Central memory CD4-positive, alpha-beta T cell (primary cell): ENCODE data around the gene PEX14.

ENCODE experiments used
- DNase-seq: peaks from one replicate; pipeline ENCODE4 v3.0.0; 2022

PEX14 gene

DNA sequence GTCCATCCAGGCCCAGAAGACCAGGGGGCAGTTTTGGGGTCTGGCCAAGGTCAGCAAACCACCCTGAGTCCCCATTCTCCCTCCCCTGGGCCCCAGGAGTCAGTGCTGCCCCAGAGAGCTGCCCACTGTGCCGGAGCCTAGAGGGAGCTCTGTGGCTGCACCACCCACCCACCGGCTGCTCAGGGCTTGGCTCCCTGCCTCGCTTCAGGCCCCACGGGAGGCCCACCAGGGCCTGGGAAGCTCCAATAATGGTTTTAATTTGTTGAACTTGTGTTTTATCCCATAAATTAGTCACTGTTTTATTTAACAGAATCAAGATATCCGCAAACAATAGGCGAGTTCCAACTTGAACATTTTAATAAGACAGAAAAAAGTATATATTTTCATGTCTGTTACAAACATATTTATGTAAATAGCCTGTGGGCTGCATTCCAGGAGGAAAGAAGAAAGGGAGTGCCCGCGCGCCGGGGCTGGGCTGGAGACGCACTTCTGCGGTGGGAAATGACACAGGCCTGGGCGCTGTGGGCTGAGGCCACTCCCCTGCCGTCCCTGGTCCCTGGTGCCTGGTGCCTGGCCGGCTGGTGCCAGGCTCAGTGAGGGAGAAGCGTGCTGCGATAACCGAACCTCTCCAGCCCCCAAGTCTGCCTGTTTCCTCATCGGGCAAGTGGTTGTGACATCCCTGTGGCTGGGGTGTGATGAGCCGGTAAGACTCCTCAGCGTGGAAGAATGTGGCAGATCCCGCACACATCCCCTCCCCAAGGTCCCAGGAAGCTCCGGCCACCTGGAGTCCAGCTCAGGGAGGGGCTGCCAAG lies 160.5 kb downstream of the PEX14 start:
- no peak for DNase-seq

DNA sequence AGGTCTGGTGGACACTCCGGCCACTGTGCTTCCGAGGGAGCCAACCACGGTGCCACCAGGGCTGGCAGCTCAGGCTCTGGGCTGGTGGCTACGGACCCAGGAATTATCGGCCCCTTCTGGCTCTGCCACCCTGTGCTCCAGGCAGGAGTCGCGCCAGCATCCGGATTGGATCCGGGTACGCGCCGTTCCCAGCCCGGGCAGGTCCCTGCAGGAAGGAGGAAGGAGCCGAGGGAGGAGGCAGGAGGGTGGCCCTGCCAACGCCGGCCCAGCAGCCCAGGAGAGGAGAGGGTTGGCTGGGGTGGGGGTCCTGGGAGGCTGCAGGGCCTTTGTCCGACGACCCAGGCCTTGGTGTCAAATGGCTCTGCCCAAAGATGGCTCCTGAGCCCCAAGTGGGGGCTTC lies 161.2 kb downstream of the PEX14 start:
- DNase-seq: no peak

DNA sequence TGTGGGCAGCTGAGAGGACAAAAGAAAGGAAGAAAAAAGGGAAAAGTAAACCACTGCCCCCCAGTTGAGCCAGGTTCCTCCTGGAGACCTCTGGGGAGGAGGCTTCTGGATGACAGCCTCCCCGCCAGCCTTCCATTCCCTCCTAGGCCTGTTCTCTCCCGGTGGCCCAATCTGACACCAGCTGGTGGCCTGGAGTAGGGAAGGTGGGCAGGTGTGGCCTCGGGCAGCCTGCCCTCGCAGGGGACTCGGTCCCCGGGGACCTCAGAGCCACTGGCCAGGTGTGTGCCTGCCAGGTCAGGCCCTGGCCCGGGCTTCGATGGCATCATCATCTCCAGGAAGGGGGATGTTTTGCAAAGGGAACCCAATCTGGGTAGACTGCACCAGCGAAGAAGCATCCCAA lies 162.7 kb downstream of the PEX14 start:
- DNase-seq: no peak

DNA sequence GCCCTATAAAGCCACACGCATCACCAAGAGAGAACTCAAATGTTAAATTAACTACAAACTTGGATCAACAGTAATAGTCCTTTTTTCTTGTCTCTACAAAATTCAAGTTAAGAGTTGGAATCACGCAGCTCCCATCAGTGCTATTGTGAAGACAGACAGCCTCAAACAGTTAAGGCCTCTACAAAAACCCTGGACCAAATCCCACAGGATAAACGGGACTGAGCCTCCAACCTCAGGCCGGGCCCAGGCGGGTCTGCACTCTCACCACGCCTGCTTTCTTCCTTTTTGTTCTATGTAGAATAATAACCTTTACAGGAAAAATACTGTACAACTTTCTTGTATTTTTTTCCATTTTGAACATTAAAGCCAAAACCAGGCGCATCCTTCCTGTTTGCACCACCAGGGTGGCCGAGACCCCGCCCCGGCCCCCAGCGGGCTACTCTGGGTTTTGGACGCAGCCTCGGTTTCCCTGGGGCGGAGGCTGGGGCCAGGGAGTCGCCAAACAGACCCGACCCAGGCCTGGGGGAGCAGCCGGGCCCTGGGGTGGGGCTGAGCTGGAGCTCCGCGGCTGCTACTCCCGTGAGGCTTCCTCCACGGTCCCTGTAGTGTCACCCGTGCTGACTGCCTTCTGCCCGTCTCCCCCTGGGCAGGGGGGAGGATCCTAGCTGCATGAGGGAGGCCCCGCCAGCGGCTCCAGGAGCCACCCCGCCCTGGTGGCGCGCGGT lies 163.2 kb downstream of the PEX14 start:
- DNase-seq: no peak

DNA sequence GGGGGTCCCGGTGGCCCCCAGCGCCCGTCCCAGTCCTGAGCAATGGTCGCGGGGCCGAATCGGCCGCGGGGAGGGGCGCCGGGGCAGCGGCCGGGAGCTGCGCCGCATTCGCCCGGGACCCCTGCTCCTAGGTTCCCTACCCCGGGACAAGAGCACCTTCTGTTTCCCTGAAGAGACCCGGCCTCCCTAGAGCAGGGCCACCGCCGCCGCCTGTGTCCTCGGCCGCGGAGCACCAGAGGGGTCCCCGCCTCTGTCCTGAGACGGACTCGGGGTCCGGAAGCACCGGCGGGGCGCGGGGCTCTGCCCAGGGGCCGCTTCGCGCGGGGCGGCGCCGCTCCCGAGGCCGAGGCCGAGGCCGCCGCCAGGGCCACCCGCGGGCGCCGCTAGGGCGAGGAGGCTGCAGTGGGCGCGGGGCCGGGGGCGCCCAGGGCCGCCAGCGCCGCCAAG lies 163.8 kb downstream of the PEX14 start:
- DNase-seq: no peak

DNA sequence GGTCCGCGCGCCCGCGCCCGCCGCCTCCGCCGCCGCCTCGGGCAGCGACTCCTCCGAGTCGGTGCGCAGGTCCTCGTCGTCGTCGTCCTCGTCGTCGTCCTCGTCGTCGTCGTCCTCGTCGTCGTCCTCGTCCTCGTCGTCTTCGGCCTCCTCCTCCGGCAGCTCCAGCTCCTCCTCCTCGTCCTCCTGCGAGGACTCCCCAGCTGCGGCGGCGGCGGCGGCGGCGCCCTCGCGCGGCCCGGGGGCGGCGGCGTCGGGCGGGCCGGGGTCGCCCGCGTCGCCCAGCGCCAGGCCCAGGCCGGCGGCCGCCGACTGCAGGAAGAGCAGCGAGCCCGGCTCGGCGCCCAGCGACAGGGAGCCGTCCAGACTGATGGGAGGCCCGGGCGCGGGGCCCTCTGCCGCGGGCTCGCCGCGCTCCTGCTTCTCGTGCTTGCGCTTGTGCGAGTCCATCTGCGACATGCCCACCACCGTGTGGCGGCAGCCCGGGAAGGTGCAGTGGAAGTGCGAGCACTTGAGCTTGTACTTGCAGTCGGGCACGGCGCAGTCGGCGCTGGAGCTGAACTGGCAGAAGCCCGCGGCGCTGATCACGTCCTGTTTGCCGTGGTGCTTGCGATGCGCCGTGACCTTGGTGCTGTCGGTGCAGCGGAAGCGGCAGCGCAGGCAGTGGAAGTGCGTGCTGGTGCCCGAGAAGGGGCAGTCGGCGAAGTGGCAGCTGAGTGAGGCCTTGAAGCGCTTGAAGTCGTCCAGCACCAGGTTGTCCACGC lies 164.4 kb downstream of the PEX14 start:
- no peak for DNase-seq

DNA sequence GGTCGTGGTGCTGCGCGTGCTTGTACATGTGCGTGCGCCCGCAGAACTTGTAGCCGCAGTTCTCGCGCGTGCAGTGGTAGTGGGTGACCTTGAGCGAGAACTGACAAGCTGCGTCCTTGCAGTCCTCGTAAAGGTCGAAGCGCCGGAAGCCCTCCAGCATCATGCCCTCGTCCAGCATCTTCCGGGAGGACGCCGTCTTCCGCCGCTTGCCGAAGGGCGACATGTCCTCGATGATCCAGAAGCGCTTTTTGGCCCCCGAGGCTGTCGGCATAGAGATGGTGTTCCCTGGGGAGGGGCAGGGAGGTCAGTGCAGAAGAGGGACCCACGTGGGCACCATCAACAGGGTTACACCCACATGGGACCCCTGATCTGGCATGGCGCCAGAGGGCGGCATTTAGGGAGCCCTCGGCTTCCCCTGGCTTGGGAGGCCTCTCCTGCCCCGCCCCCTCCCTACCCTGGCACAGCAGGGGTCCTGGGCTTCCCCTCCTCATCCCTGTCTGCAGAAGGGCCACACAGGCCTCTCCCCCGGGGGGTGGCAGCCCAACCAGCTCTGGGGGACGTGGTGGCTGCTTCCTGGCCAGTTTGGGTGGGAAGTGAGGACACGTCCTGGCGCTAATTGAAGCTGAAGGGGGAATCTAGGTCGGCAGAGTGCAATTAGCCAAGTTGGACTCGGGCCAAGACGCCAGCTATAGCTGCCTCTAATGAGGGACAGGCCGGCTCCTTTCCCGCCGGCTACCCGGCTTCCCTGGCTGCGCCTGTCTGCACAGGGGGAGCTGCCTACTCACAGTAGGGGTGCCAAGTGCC lies 165.2 kb downstream of the PEX14 start:
- no peak for DNase-seq

DNA sequence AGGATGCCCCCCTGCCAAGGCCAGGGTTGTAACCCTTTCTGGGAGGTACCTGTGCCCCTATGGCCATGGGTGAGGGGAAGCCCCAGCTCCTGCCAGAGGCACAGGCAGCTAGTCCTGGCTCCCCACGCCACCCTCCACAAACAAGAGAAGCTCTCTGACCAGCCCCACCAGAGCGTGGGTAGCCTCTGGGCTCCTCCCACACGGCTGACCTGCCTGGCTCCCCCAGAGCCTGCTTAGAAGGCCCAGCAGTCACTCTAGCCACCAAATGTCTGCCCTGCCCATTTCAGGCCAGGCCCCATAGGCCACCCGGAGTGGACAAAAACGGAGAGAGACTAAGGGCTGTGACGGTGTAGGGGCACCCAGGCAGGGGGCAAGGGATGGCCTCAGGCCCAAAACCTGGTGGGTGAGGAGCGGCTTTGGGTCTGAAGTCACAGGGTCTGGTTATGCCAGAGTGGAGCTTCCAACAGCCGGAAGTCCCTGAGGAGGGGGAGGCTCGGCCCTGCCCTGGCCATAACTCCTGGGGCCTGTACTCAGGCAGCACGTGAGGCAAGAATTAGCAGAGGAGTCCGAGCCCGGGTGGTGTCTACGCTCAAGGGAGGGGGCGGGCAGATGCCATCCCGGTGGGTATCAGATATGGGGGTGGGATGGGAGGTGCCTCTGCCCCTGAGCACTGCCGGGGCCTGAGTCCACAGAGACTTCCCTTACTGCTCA lies 166.2 kb downstream of the PEX14 start:
- no peak for DNase-seq

DNA sequence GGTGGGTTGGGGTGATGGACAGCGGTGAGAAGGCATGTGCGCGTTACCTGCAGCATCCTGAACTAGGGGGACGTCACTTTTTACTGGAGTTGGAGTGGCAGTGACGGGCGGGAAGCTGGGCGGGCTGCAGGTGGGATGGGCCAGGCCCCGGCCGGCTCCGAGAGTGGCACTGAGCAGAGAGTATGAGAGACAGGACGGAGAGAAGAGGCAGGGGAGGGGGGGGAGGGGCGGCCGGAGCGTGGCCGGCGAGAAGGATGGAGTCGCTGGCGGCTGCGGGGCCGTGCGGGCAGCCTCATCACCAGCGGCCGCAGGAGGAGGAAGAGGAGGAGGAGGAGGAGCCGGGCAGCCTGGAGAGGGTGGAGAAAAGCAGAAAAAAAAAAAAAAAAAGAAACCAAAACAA lies 167.2 kb downstream of the PEX14 start:
- no peak for DNase-seq

DNA sequence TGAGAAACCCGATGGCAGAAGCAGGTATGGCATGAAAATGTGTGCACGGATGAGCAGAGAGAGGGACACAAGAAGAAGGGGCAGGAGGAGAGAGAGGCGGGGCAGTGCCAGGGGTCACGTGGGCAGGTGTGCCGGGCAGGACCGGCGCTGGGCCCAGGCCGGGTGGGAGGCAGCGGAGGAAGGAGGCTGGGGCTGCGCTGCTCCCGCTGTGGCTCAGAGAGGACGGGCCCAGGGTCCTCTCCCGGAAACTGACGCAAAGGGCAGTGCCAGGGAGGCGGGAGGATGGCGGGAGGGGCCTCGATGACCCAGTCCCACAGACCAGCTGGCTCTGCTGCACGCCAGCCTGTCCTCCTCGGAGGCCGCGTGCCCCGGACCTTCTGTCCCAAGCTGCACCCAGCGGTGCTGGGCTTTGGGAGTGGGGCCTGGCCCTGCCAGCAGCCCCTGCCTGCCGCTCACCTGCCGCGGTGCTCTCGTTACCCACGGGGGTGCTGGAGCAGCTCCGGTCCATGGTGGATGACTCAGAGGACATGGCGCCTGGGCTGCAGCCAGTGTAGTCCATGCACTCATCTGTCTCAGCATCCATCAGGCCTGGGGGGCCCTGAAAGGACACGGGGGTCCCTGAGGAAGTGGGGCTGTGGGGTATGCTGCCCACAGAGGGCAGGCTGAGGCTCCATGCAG lies 167.8 kb downstream of the PEX14 start:
- DNase-seq: no peak

DNA sequence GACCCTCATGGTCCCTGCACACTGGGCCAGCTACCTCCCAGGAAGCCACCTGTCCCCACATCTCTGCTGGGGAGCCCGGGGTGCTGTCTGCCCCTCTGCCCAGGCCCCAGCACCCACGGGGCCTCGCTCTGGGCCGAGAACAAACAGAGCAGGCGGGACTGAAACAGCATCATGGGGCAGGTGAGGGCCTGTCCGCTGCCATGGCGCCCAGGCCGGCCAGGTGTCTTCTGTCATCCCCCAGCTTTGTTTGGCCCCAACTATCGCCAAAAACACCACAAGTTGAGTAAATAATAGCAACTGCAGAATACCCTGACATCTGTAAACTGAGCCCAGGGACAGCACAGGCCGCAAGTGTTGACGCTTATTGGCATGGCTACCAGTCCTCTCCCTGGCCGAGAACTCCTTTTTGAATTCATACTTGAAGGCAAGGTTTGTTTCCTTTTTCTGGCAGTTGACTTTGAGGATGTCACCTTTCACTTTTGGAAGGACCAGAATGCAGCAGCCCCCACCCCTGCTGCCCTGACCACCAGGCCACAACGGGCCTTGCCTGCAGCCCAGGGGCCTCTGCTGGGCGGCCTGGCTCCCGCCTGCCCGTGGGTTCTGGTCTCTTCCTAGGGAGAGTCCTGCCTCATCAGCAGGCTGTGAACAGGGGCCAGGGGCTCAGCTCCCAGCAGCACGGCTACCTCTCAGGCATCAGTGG lies 169.0 kb downstream of the PEX14 start:
- no peak for DNase-seq

DNA sequence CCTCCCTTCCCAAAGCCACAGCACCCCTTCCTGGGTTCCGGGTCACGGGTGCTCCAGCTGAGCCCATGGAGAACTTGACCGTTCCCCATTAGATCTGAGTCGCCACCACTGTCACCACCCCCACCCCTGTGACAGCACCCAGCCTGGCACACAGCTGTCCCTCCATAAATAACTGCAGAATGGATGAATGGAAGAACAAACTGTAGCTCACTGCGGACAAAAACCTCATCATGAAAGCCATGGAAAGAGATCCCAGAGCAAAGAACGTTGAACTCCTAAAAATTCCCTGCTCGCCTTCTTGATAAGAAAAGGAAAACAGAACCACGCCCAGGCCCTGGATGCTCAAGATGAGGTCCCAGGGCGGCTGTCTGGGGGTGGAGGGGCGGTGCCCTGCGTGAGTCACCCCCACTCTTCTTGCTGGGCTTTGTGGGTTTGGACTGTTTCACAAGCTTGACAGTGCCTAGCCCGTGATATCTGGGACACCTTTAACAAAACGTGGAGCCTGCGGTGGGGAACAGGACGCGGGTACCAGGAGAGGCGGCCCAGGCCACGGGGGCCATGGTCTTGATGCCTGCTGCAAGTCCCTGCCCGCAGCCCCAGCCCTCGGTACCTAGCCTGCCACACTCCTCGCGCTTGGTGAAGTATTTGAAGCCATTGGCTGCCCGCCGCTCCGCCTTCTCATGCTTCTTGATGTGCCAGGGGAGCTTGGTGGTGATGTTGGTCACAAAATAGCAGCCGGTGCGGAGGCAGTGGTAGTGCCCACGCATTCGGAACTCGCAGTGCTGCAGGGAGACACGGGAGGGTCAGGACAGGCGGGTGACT lies 169.8 kb downstream of the PEX14 start:
- no peak for DNase-seq

DNA sequence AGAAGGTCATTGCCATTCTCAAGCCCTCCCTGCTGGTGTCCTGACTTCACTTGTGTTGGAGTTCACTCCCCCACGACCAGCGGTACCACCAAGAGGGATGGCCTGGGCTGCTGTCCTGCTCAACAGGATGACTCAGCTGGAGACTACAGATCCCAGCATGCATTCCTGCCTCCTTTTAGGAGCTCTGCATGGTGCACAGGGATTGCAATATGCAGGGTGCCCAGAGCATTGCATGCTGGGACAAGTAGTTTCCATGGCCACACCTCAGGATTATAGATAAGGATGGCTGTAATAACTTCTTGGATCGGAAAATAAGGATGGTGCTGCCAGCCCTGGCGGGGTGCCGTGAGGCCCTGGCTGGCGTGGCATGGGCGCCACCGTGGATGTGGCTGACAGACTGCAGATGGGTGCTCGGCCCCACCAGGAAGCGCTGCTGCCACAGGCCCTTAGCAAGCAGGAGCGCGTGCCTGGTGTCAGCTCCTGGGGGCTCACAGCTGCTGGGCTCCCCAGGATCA lies 171.7 kb downstream of the PEX14 start:
- no peak for DNase-seq

DNA sequence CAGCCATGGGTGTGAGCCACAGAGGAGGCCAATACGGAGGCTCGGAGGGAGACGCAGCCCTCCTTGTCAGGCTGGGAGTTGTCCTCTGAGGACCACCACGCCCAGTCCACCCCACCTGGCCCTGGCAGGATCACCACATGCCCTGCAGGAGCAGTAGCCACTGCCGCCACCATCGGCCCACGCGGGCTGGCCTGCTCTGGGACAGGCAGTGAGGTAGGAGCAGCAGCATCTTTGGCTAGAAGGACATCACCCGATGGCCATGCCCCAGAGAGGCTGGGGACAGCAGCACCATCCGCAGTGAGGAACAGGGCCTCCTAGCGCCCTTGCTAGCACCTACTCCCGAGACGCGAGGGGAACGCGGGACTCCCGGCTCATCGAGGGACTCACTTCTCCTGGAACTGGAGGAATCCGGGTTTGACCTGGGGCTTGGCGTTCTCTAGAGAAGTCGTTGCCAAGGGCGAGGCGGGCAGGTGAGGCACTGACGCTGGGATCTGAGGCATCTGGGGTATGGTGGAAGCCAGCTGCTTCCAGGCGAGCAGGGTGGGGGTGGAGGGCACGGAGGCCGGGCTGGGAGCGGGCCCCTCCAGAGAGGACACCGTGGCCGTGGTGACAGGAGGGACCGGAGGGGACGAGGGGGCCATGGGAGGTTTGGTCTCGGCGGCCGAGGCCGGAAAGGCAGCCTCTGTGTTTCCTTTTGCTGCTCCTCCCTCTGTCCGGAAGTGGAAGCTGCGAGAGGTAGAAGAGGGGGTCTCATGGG lies 172.8 kb downstream of the PEX14 start:
- no peak for DNase-seq

DNA sequence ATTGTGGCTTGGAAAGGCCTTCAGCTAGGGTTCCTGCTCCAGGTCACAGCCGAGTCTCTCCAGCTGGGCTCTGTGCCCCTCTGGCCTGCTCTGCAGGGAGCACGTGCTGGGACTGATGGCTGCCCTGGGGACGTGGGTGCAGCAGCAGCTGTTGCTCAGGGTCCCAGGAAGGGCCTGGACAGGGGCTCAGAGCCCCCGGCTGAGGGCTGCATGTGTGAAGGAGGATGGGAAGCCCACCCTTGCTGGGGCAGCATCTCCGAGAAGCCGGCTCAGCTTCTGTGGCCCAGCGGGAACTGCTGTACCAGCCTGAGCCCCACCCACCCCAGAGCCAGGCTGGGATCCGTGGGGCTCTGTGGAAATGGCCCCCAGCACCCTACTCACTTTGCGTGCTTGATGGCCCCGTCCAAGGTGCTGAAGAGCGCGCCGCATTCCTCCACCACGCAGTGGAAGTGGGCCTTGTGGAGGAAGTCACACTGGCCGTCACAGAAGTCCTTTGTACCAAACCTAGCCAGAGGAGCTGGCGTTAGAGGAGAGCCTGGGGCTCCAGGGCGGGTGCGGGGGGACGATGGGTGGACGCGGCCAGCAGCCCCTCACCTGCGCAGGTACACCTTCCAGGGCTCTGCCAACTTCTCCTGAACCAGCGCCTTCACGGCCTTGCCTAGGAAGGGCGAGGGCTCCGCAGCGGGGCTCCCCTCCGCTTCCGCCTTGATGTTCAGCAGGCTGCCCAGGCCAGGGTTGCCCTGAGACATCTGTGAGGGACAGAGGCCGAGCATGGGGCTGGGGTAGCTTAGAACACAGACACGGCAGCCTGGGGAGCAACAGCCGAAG lies 174.2 kb downstream of the PEX14 start:
- no peak for DNase-seq

DNA sequence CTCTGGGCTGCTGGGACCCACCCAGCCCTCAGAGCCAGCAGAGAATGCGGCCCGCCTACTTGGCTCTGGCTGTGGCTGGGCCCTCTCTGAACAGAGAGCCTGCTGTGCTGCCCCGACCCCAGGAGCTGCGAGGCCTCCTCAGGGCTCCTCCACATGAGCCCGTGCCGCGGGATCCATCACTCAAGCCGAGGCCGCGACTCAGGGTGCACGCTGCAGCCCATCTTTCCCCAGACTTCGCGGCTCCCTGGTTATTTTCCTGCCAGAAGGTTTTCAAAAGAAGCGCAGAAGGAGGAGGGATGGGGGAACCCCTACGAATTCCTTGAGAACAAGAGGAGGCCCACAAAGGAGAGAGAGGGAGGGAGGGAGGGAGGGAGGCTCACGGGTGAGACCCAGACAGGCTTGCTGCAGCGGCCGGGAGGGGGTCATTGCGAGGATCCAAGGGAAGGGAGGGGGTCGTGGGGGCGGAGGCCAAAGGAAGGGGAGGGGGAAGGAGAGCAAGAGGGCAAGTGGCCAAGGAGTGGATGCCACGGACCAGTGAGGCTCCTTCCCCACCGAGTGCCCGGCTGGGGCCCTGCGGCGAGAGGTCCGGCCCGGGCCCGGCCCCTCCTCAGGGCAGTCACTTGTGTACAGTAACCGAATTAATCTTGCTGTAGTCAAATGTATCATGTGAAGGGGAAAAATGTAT lies 174.9 kb downstream of the PEX14 start:
- no peak for DNase-seq
